ENCODE measurements around the gene NR6A1.

The NR6A1 gene

DNA sequence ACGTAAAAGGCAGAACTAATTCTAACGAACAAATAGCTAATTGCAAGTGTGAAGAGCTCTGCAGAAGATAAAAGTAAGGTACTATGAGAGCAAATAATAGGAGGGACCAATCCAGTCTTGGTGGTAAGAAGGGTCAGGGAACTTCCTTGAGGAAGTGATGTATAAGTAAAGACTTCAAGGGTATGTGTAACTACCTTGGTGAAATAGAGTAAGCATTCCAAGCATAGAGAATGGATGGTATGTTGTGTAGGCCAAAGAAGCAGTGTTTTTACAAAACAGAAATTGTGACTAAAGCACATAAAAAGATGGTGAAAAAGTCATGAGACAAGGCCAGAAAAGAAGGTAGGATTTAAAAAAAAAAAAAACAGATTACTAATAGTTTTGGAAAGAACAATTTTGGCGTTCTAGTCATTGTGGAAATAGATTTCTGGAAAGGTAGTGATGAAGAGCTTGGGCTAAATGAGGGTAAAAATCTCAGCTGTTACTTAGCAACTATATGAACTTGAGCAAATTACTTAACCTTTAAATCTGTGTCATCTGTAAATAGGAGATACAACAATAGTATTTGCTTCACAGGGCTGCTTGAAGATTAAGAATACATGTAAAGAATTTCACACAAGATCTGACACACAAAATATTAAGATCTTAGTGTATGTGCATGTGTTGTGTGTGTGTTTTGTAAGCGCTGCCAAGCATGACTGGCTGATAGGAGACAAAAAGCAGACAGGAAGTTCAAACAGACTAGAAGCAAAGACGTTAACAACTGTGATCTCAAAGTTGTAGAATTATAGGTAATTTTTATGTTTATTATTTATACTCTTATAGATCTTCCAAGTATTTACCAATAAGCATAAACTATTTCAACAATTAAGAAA, 73.5 kb downstream of the NR6A1 start:
- DNase-seq: peak; percentile 66
- Histone ChIP-seq H3K4me3 (ENCODE audit: low read depth, low read length) (no peak overlapping the region), H3K27ac (peak overlapping the region; percentile 90), H3K36me3 (replicated peaks) (peaks cover 2% of the 10 kb centered on the region), H3K27me3 (replicated peaks) (no peaks in the 10 kb centered on the region)
- in situ Hi-C loops (cut with HindIII; ENCODE audit: low pct_ligation_motif_present, low sequenced_read_pairs): no loop called here
- TF ChIP-seq, protein P1, sequence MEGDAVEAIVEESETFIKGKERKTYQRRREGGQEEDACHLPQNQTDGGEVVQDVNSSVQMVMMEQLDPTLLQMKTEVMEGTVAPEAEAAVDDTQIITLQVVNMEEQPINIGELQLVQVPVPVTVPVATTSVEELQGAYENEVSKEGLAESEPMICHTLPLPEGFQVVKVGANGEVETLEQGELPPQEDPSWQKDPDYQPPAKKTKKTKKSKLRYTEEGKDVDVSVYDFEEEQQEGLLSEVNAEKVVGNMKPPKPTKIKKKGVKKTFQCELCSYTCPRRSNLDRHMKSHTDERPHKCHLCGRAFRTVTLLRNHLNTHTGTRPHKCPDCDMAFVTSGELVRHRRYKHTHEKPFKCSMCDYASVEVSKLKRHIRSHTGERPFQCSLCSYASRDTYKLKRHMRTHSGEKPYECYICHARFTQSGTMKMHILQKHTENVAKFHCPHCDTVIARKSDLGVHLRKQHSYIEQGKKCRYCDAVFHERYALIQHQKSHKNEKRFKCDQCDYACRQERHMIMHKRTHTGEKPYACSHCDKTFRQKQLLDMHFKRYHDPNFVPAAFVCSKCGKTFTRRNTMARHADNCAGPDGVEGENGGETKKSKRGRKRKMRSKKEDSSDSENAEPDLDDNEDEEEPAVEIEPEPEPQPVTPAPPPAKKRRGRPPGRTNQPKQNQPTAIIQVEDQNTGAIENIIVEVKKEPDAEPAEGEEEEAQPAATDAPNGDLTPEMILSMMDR (IDR thresholded peaks at IDR 0.05; ENCODE audit: low read depth, low read length, missing control alignments): no peak

DNA sequence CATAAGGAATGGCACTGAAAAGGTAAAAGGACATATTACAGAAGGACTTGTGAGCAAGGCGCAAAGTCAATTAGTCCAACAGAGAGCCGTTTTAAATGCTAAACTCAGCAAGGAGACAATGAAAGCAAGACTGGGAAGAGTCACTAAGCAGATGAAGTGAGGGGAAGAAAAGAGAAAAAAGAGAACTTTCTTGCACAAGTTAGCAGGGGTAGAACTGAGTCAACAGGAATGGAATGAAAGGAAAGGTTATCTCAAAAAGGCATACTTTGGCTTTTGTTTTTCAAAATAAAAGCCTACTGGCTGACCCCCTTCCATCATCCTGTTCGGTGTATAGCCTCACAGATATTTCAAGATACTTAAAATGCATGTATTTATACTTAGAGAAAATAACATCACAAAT, 75.0 kb downstream of the NR6A1 start:
- H3K4me3 ChIP-seq (ENCODE audit: low read depth, low read length): no peak overlapping the region
- H3K36me3 ChIP-seq (replicated peaks): peaks cover 2% of the 10 kb centered on the region
- H3K27ac ChIP-seq: peak overlapping the region; percentile 90
- TF ChIP-seq, protein P1 (IDR thresholded peaks at IDR 0.05; ENCODE audit: low read depth, low read length, missing control alignments): no peak
- peak; percentile 40 for DNase-seq
- no peaks in the 10 kb centered on the region for H3K27me3 ChIP-seq (replicated peaks)
- in situ Hi-C loops (cut with HindIII; ENCODE audit: low pct_ligation_motif_present, low sequenced_read_pairs): no loop called here

DNA sequence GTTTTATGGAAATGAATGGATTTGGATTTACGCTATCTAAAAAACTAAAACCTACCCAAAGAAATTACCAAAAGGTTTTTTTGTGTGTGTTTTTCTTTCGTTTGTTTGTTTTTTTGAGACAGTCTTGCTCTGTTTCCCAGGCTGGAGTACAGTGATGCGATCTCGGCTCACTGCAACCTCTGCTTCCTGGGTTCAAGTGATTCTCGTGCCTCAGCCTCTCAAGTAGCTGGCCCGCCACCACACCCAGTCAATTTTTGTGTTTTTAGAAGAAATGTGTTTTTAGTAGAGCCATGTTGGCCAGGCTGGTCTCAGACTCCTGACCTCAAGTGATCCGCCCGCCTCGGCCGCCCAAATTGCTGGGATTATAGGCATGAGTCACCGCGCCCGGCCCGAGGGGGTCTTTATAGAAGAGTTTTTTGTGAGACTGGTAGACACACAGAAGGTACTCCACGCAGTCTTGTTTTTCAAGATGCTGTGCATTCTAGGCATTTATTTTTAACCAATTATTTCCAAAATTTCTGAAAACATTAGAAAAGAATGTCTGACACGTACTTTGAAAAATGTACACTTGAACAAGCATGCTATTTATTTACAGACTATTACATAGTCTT, 75.7 kb downstream of the NR6A1 start:
- peaks cover 2% of the 10 kb centered on the region for H3K36me3 ChIP-seq (replicated peaks)
- no peaks in the 10 kb centered on the region for H3K27me3 ChIP-seq (replicated peaks)
- TF ChIP-seq, protein P1 (IDR thresholded peaks at IDR 0.05; ENCODE audit: low read depth, low read length, missing control alignments): no peak
- H3K27ac ChIP-seq: peak overlapping the region; percentile 90
- H3K4me3 ChIP-seq (ENCODE audit: low read depth, low read length): no peak overlapping the region
- DNase-seq: peak; percentile 83
- in situ Hi-C loops (cut with HindIII; ENCODE audit: low pct_ligation_motif_present, low sequenced_read_pairs): no loop called here

DNA sequence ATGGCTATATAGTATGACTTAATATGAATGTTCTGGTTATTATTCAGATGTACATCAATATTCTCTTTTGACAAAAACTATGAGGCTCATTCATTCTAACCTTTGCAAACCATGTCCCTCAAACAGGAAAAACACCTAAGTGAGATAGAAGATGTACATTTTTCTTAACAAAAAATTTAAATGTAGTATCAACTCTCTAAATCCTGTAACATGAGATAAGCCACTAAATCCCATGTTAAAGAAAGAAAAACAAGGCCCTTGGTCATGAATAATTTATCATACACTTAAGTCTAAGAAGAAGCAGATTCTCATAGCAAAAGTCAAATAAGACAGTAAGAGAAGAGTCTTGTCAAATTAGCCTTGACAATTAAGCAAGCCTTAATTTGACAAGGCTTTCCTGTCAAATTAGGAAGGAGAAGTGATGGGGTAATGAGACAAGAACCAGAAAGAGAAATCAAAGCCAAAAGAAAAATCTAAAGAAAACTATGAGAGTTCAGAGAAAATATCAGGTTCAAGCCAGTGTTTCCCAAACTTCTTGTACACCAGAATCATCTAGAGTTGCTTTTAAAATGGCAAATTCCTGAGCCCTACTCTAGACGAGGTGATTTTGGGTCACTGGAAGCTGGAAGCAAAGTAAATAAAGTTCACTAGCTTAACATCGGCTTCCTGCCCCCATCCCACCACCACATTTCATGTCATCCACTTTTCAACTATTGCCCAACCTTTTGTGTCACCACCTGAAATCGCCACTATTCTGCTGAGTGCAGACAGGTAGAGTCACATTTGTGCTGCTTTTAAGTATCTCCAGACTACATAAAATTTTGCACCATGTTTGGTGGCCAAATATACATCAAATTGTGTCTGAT, 76.5 kb downstream of the NR6A1 start:
- H3K27ac ChIP-seq: peak overlapping the region; percentile 90
- no peak for DNase-seq
- in situ Hi-C loops (cut with HindIII; ENCODE audit: low pct_ligation_motif_present, low sequenced_read_pairs): no loop called here
- H3K4me3 ChIP-seq (ENCODE audit: low read depth, low read length): no peak overlapping the region
- peaks cover 2% of the 10 kb centered on the region for H3K36me3 ChIP-seq (replicated peaks)
- H3K27me3 ChIP-seq (replicated peaks): no peaks in the 10 kb centered on the region
- TF ChIP-seq, protein P1 (IDR thresholded peaks at IDR 0.05; ENCODE audit: low read depth, low read length, missing control alignments): no peak

DNA sequence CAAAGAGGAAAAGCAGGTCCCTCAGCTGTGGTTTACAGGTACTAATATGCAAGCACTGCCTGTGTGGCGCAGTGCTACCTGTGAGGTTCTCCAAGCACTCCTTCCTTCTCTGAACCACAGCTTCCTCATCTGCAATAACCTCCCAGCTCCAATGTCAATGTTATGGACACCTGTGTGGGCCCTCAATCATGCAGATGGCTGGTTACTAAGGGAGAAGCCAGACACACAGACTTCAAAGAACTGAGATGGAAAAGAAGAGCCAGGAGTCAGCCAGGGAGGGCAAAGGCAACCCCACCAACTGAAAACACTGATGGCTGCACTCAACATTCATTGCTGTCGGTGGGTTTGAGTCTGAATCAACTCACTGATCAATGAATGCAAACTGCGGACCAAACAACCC, 77.7 kb downstream of the NR6A1 start:
- in situ Hi-C loops (cut with HindIII; ENCODE audit: low pct_ligation_motif_present, low sequenced_read_pairs): no loop called here
- no peak overlapping the region for H3K27ac ChIP-seq
- DNase-seq: no peak
- no peaks in the 10 kb centered on the region for H3K27me3 ChIP-seq (replicated peaks)
- H3K36me3 ChIP-seq (replicated peaks): no peaks in the 10 kb centered on the region
- TF ChIP-seq, protein P1 (IDR thresholded peaks at IDR 0.05; ENCODE audit: low read depth, low read length, missing control alignments): no peak
- H3K4me3 ChIP-seq (ENCODE audit: low read depth, low read length): no peak overlapping the region
